GM21390 (cell line): ENCODE results near the gene IDH2.
A peak's percentile ranks its signal among the peaks of the same experiment; 100 is the strongest.
"Not testable (repeated sequence)": the region's sequence is repeated elsewhere in the genome, so short reads cannot be mapped to it uniquely, and the experiment has no call there.

Source experiments
- ATAC-seq: cut with Tn5 transposase; IDR thresholded peaks from one replicate; pipeline ENCODE4 v1.9.1; 2021; ENCODE audit not compliant: unreplicated experiment

Gene IDH2

DNA sequence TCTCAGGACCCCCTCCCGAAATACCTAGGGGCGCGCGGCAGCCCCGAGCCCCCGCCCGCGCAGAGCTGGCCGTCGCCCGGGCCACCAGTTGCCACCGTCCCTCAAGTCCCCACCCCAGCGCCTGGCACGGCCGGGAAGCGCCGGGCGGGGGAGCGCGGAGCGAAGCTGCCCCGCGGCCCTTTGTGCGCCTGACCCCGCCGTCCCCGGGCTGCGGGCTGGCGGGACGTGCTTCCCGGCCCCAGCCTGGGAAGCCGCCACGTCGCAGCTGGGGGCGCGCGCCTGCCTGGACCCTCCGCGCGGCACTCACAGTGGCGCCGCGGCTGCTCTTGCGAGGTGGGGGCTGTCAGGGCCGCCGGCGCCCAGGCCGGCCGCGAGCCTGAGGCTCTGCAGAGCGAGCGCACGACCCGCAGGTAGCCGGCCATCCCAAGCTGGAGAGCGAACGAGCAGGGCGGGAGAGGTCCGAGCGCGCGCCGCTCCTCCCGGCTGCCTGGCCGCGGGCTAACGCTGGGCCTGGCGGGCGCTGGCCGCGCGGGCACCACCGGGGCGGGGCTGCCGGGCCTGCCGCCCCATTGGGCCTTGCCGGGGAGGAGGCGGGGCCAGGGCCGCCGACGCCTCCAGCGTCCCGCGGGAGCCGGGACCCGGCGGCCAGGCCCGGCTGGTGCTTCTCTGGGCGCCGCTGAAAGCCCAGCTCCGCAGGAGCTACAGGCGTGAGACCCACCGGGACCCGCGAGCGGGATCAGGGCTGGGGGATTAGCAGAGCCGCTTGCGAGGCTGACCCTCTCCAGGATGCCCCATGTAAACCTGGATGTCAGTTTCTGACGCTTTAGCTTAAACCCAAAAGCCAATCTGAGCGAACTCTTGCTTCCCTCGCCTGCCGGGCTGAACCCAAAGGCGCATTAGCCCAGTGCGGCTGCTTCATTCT lies at the start of gene IDH2:
Gene IDH2, minus strand, starts transcription at position 500 of the 922 bp plus-strand sequence. Its CDS starts 78 bp downstream, at position 422.
- peak; percentile 60 for ATAC-seq

GRCh38 chr15:90150551-90150950 lies 48.3 kb upstream of the IDH2 start:
- ATAC-seq = not testable (repeated sequence)

DNA sequence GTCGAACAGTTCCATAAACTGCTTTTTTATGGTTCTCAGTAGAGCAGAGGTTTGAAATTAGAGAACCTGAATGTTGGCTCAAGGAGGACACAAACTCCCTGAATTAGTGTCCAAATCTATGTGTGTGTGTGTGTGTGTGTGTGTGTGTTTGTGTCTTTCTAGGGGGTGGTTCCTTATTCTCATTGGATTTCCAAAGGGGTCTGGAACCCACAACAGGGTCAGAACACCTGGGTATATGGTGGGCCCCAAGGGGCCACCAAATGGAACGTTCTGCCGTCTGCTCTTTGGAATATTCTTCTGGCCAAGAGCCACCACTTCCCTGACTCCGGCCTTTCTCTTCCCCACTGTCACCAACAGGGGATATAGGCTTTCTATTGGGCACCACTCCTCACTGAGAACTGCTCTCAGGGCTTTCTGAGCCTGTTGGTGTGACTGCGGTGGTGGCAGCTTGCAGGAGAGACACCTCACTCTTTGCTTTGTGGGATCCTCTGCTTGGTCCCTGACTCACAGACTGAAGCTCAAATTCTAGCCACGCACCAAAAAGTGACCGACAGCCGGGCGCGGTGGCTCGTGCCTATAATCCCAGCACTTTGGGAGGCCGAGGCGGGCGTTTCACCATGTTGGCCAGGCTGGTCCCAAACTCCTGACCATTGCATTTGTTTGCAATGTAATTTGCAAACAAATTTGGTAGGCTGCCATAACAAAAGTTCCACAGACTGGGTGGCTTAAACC lies 47.5 kb upstream of the IDH2 start:
- ATAC-seq = no peak

DNA sequence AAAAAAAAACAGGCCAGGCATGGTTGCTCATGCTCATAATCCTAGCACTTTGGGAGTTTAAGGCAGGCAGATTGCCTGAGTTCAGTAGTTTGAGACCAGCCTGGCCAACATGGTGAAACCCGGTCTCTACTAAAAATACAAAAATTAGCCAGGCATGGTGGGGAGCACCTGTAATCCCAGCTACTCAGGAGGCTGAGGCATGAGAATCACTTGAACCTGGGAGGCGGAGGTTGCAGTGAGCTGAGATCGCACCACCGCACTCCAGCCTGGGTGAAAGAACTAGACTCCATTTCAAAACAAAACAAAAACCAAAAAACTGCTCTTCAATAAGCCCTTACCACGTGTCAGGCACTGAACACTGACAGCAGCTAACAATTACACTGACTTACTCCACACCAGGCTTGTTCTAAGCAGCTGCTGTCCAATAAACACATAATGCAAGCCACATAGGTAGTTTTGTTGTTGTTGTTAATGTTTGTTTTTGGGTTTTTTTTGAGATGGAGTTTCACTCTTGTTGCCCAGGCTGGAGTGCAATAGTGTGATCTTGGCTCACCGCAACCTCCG lies 44.0 kb upstream of the IDH2 start:
- not testable (repeated sequence) for ATAC-seq

DNA sequence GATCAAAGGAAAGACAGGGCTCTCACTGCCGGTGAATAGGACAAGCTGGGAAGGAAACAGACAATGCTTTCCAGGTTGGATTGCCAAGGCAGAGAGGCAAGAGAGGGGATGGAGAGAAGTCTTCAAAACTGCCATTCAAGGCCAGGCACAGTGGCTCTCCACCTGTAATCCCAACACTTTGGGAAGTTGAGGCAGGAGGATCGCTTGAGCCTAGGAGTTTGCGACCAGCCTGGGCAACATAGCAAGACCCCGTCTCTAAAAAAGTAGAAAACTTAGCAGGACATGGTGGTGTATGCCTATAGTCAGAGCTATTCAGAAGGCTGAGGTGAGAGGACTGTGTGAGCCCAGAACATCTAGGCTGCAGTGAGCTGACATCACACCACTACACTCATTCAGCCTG lies 43.5 kb upstream of the IDH2 start:
- no peak for ATAC-seq

DNA sequence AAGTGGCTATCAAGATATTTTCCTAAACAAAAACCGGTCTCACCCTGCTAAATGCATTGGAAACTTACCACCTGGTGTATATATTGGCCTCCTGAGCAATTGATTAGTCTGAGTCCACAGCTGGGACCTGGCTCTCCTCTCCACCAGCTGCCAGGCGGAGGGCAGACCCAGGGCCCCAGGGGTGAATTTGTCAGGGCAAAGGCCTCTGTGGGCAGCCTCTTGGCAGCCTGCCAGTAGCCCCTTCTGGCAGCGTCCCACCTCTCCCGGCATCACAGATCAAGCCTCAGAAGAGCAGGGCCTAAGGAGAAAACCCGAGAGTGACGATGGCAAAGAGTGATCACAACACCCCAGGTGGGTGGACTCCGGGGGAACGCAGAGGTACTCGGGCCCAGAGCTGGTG lies 43.0 kb upstream of the IDH2 start:
- no peak for ATAC-seq

DNA sequence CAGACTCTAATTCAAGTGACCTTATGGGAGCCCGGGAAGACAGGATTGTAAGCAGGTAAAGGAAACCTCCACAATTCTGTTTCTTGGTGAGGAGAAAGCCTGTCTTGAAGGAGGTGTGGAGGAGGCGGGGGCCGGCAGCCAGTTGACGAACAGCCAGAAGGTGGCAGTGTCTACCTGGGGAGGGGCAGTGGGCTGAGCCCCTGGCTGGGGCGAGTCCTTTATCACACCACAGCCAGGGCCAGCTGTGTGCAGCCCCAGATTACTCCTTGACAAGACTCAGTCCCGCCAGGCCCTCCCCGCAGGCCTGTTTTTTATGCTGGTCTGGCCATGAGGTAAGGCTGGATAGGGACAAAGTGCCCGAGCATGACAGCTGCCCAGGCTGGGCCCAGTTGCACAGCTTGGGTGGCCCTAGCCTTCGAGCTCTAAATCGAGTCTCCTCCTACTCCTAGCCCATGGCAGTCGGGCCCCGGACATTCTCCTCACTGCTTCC lies 40.9 kb upstream of the IDH2 start:
- peak; percentile 70 for ATAC-seq

GRCh38 chr15:90142216-90143165 lies 40.2 kb upstream of the IDH2 start:
- ATAC-seq = no peak

DNA sequence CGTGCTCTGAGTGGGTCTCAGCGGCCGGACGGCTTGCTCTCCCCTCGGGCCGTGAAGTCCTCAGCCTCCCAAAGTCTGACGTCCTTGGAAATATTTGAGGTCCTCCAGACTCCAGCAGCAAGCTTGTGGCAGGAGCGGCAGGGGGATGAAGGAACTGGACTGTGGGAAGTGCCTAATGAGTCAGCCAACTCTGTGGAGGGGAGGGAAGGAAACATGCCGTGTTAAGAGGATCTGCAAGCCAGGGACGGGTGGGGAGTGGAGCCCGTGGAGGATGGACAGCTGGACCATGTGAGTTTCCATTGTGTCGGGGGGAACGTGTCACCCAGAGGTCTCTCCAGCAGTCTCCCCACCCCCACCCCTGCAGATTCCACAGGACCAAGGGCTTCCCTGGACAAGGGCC lies 39.4 kb upstream of the IDH2 start:
- ATAC-seq = no peak

DNA sequence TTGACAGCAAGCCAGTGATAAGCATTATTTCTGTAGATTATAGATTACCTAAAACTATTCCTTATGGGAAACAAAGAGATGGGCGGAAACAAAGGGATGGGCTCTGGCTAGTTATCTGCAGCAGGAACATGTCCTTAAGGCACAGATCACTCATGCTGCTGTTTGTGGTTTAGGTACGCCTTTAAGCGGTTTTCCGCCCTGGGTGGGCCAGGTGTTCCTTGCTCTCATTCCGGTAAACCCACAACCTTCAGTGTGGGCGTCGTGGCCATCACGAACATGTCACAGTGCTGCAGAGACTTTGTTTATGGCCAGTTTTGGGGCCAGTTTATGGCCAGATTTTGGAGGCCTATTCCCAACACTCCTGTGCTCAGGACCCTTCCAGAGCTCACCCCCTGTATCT lies 37.3 kb upstream of the IDH2 start:
- ATAC-seq = not testable (repeated sequence)

GRCh38 chr15:90138071-90138833 lies 36.0 kb upstream of the IDH2 start:
- ATAC-seq = no peak

GRCh38 chr15:90132437-90132836 lies 30.2 kb upstream of the IDH2 start:
- no peak for ATAC-seq

DNA sequence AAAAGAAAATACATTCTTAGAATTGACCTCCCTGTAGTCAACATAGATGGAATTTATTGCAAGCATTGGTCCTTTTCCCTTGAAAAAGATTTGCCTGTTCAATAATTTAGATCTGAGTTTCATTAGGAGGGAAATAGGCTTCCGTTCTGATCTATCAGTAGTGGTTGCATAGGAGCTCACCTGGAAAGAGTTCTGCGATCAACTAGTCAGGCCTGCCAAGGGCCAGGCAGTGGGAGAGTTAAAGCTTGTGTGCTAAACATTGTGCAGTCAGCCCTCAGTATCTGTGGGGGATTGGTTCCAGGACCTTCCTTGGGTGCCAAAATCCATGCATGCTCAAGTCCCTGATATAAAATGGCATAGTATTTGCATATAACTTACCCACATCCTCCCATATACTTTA lies 29.6 kb upstream of the IDH2 start:
- ATAC-seq = no peak

- no peak for ATAC-seq
These were observed 28.0 kb upstream of the IDH2 start for GRCh38 chr15:90130291-90130690.

DNA sequence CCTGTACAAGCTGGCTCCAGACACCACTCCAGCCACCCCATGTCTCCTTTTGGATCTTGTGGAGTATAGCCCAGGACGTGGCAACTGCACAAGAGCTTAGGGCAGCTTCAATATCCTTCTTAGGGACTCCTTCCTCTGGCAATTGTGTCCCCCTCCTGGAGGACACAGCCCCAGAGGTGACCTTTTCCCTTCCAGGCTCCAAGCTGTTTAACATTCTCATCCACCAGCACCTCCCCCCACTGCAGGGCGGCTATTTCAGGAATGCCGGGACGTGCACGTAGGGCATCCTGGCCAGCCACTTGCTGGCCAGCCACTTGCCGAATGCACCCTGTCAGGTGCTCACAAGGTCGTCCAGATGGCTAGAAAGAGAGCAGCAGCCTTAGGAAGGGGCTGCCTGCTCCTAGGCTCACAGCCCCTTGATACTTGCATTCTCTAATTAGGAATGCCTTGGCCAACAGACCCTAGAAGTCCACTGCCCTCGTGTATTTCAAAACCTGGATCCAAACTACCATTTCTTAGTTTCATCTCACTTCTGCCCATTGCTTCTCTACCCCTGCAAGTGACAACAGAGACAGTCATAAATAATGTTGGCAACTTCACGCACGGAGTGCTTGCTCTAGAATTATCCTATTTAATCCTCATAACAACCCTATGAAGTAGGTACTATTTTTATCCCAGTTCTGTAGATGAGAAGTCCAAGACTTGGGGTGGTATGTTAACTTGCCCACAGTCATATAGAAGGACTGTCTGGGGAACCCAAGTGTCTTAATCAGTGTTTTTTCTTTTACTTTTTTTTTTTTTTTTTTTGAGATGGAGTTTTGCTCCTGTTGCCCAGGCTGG lies 24.5 kb upstream of the IDH2 start:
- ATAC-seq = no peak

DNA sequence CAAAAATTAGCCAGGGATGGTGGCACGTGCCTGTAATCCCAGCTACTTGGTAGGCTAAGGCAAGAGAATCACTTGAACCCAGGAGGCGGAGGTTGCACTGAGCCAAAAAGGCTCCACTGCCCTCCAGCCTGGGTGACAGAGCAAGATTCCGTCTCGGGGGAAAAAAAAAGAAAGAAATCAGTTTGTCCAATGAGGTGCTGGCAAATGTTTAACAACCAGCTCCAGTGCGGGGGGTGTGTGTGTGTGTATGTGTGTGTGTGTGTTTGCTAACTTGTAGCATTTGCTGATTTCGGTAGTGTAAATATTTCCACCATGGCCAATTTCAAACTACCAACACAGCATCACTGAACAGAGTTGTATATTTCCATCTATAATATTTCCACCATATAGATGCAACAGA lies 23.8 kb upstream of the IDH2 start:
- ATAC-seq = no peak

- no peak for ATAC-seq
These were observed 22.2 kb upstream of the IDH2 start for GRCh38 chr15:90124507-90124906.

GRCh38 chr15:90121086-90121485 lies 18.8 kb upstream of the IDH2 start:
- ATAC-seq = no peak

- no peak for ATAC-seq
These were observed 17.1 kb upstream of the IDH2 start for GRCh38 chr15:90119367-90119766.
